GM04503 (cell line): Measurements from ENCODE around the gene RBKS.
"Not testable (repeated sequence)": the region's sequence is repeated elsewhere in the genome, so short reads cannot be mapped to it uniquely, and the experiment has no call there.

ENCODE experiments used
- DNase-seq: peaks from one replicate; pipeline ENCODE4 v3.0.0-alpha.2; 2012; ENCODE audit warnings: low read depth

Gene RBKS

GRCh38 chr2:27873091-27873490 lies 17.1 kb downstream of the RBKS start:
- DNase-seq = no peak

GRCh38 chr2:27871802-27872201 lies 18.4 kb downstream of the RBKS start:
- DNase-seq = no peak

- no peak for DNase-seq
These were observed 19.5 kb downstream of the RBKS start for GRCh38 chr2:27870724-27871123.

- no peak for DNase-seq
These were observed 20.4 kb downstream of the RBKS start for GRCh38 chr2:27869763-27870162.

- DNase-seq = no peak
These were observed 23.9 kb downstream of the RBKS start for GRCh38 chr2:27866237-27866636.

GRCh38 chr2:27863955-27864354 lies 26.2 kb downstream of the RBKS start:
- not testable (repeated sequence) for DNase-seq

- no peak for DNase-seq
These were observed 27.0 kb downstream of the RBKS start for GRCh38 chr2:27863146-27863545.

GRCh38 chr2:27860111-27860510 lies 30.1 kb downstream of the RBKS start:
- DNase-seq = peak; percentile 61

- DNase-seq = peak; percentile 58
These were observed 32.6 kb downstream of the RBKS start for GRCh38 chr2:27857417-27858172.

GRCh38 chr2:27856956-27857355 lies 33.2 kb downstream of the RBKS start:
- no peak for DNase-seq

GRCh38 chr2:27856386-27856785 lies 33.8 kb downstream of the RBKS start:
- no peak for DNase-seq

- no peak for DNase-seq
These were observed 34.7 kb downstream of the RBKS start for GRCh38 chr2:27855476-27855875.

GRCh38 chr2:27854229-27854862 lies 35.8 kb downstream of the RBKS start:
- DNase-seq = no peak

- no peak for DNase-seq
These were observed 37.5 kb downstream of the RBKS start for GRCh38 chr2:27852691-27853090.

GRCh38 chr2:27849558-27850205 lies 40.5 kb downstream of the RBKS start:
- no peak for DNase-seq

- no peak for DNase-seq
These were observed 42.9 kb downstream of the RBKS start for GRCh38 chr2:27847333-27847732.

GRCh38 chr2:27844821-27845255 lies 45.3 kb downstream of the RBKS start:
- no peak for DNase-seq

- no peak for DNase-seq
These were observed 46.2 kb downstream of the RBKS start for GRCh38 chr2:27843992-27844391.

GRCh38 chr2:27842894-27843293 lies 47.3 kb downstream of the RBKS start:
- DNase-seq = no peak

- no peak for DNase-seq
These were observed 51.1 kb downstream of the RBKS start for GRCh38 chr2:27839022-27839618.

GRCh38 chr2:27838502-27838901 lies 51.7 kb downstream of the RBKS start:
- DNase-seq = no peak

GRCh38 chr2:27833931-27834330 lies 56.3 kb downstream of the RBKS start:
- peak; percentile 56 for DNase-seq

- DNase-seq = peak; percentile 75
These were observed 57.8 kb downstream of the RBKS start for GRCh38 chr2:27832396-27832795.
